ENCODE measurements around the gene FSTL1. TPM values are rescaled to one million over a fixed set of nuclear protein-coding genes. Genes with fewer than 3 reads are reported as not detected.

The FSTL1 gene
- total RNA-seq, 2 experiments from 2014 or later: 0.31 to 1.1 TPM

GRCh38 chr3:120457827-120458226 lies 7.0 kb upstream of the FSTL1 start:
- Mint-ChIP-seq H3K27ac (no peak overlapping the region), H3K36me3 (no peaks in the 10 kb centered on the region), H3K4me3 (no peak overlapping the region), H3K9me3 (peaks cover 3% of the 10 kb centered on the region), H3K4me1 (peaks cover 11% of the 10 kb centered on the region), H3K27me3 (peaks cover 18% of the 10 kb centered on the region)
- no peak for ATAC-seq (ENCODE audit: low read depth)
- POLR2A ChIA-PET: no interaction called here
- DNase-seq: no peak

GRCh38 chr3:120454076-120454689 lies 3.4 kb upstream of the FSTL1 start:
- no peak for DNase-seq
- Mint-ChIP-seq H3K27ac (no peak overlapping the region), H3K36me3 (no peaks in the 10 kb centered on the region), H3K27me3 (peaks cover 40% of the 10 kb centered on the region), H3K9me3 (peaks cover 3% of the 10 kb centered on the region), H3K4me1 (peaks cover 5% of the 10 kb centered on the region), H3K4me3 (no peak overlapping the region)
- POLR2A ChIA-PET: no interaction called here
- no peak for ATAC-seq (ENCODE audit: low read depth)

- no peak overlapping the region for H3K27ac Mint-ChIP-seq
- ATAC-seq (ENCODE audit: low read depth) (no peak), DNase-seq (no peak)
- H3K4me3 Mint-ChIP-seq: no peak overlapping the region
- H3K4me1 Mint-ChIP-seq: peaks cover 5% of the 10 kb centered on the region
- H3K27me3 Mint-ChIP-seq: peaks cover 44% of the 10 kb centered on the region
- peaks cover 3% of the 10 kb centered on the region for H3K9me3 Mint-ChIP-seq
- POLR2A ChIA-PET: no interaction called here
- H3K36me3 Mint-ChIP-seq: no peaks in the 10 kb centered on the region
Measured at GRCh38 chr3:120452816-120453215, 2.0 kb upstream of the FSTL1 start.

GRCh38 chr3:120451806-120452205 lies 1.0 kb upstream of the FSTL1 start:
- DNase-seq: no peak
- Mint-ChIP-seq H3K9me3 (peaks cover 3% of the 10 kb centered on the region), H3K27ac (no peak overlapping the region), H3K36me3 (no peaks in the 10 kb centered on the region), H3K4me3 (peak overlapping the region; percentile 70), H3K27me3 (peaks cover 52% of the 10 kb centered on the region), H3K4me1 (peaks cover 5% of the 10 kb centered on the region)
- POLR2A ChIA-PET: no interaction called here
- no peak for ATAC-seq (ENCODE audit: low read depth)

- H3K27ac Mint-ChIP-seq: no peak overlapping the region
- no peak for DNase-seq
- POLR2A ChIA-PET: no interaction called here
- H3K4me3 Mint-ChIP-seq: peak overlapping the region; percentile 70
- peaks cover 5% of the 10 kb centered on the region for H3K4me1 Mint-ChIP-seq
- peaks cover 3% of the 10 kb centered on the region for H3K9me3 Mint-ChIP-seq
- H3K36me3 Mint-ChIP-seq: no peaks in the 10 kb centered on the region
- peaks cover 55% of the 10 kb centered on the region for H3K27me3 Mint-ChIP-seq
- no peak for ATAC-seq (ENCODE audit: low read depth)
Measured at GRCh38 chr3:120451272-120451761, 525 bp upstream of the FSTL1 start.

GRCh38 chr3:120449701-120450599 lies 842 bp downstream of the FSTL1 start:
- H3K27ac Mint-ChIP-seq: no peak overlapping the region
- H3K27me3 Mint-ChIP-seq: peaks cover 63% of the 10 kb centered on the region
- peak overlapping the region; percentile 85 for H3K4me3 Mint-ChIP-seq
- peak; percentile 56 for ATAC-seq (ENCODE audit: low read depth)
- H3K9me3 Mint-ChIP-seq: peaks cover 3% of the 10 kb centered on the region
- no peaks in the 10 kb centered on the region for H3K36me3 Mint-ChIP-seq
- DNase-seq: no peak
- H3K4me1 Mint-ChIP-seq: peaks cover 5% of the 10 kb centered on the region
- POLR2A ChIA-PET: interaction anchor here (0.6 kb wide), 1 partner anchor 32 kb away, joined by 3 read pairs; no protein-coding TSS in a partner anchor

GRCh38 chr3:120449251-120449650 lies 1.5 kb downstream of the FSTL1 start:
- Mint-ChIP-seq H3K9me3 (peaks cover 3% of the 10 kb centered on the region), H3K36me3 (no peaks in the 10 kb centered on the region), H3K27ac (no peak overlapping the region), H3K4me3 (no peak overlapping the region), H3K4me1 (peaks cover 5% of the 10 kb centered on the region), H3K27me3 (peaks cover 64% of the 10 kb centered on the region)
- DNase-seq (no peak), ATAC-seq (ENCODE audit: low read depth) (no peak)
- POLR2A ChIA-PET: no interaction called here

- DNase-seq (no peak), ATAC-seq (ENCODE audit: low read depth) (no peak)
- Mint-ChIP-seq H3K27ac (no peak overlapping the region), H3K27me3 (peaks cover 63% of the 10 kb centered on the region), H3K4me1 (peaks cover 5% of the 10 kb centered on the region), H3K4me3 (no peak overlapping the region), H3K36me3 (no peaks in the 10 kb centered on the region), H3K9me3 (no peaks in the 10 kb centered on the region)
- POLR2A ChIA-PET: no interaction called here
Measured at GRCh38 chr3:120448756-120449155, 2.0 kb downstream of the FSTL1 start.

GRCh38 chr3:120446891-120447668 lies 3.7 kb downstream of the FSTL1 start:
- peaks cover 5% of the 10 kb centered on the region for H3K4me1 Mint-ChIP-seq
- H3K36me3 Mint-ChIP-seq: no peaks in the 10 kb centered on the region
- no peaks in the 10 kb centered on the region for H3K9me3 Mint-ChIP-seq
- ATAC-seq (ENCODE audit: low read depth) (no peak), DNase-seq (no peak)
- H3K27me3 Mint-ChIP-seq: peaks cover 52% of the 10 kb centered on the region
- no peak overlapping the region for H3K27ac Mint-ChIP-seq
- POLR2A ChIA-PET: no interaction called here
- no peak overlapping the region for H3K4me3 Mint-ChIP-seq

GRCh38 chr3:120445654-120446053 lies 5.1 kb downstream of the FSTL1 start:
- H3K4me1 Mint-ChIP-seq: peaks cover 5% of the 10 kb centered on the region
- POLR2A ChIA-PET: interaction anchor here (0.5 kb wide), 1 partner anchor 113 kb away, joined by 4 read pairs; no protein-coding TSS in a partner anchor
- H3K36me3 Mint-ChIP-seq: no peaks in the 10 kb centered on the region
- H3K27ac Mint-ChIP-seq: no peak overlapping the region
- ATAC-seq (ENCODE audit: low read depth) (no peak), DNase-seq (no peak)
- no peaks in the 10 kb centered on the region for H3K9me3 Mint-ChIP-seq
- peaks cover 49% of the 10 kb centered on the region for H3K27me3 Mint-ChIP-seq
- no peak overlapping the region for H3K4me3 Mint-ChIP-seq

- DNase-seq (no peak), ATAC-seq (ENCODE audit: low read depth) (no peak)
- Mint-ChIP-seq H3K36me3 (no peaks in the 10 kb centered on the region), H3K27me3 (peaks cover 33% of the 10 kb centered on the region), H3K9me3 (no peaks in the 10 kb centered on the region), H3K27ac (no peak overlapping the region), H3K4me1 (no peaks in the 10 kb centered on the region), H3K4me3 (no peak overlapping the region)
- POLR2A ChIA-PET: no interaction called here
Measured at GRCh38 chr3:120443626-120444123, 7.1 kb downstream of the FSTL1 start.

- Mint-ChIP-seq H3K4me1 (no peaks in the 10 kb centered on the region), H3K4me3 (no peak overlapping the region), H3K36me3 (no peaks in the 10 kb centered on the region), H3K27ac (no peak overlapping the region), H3K27me3 (peaks cover 30% of the 10 kb centered on the region), H3K9me3 (no peaks in the 10 kb centered on the region)
- DNase-seq: no peak
- no peak for ATAC-seq (ENCODE audit: low read depth)
- POLR2A ChIA-PET: no interaction called here
Measured at GRCh38 chr3:120442975-120443517, 7.7 kb downstream of the FSTL1 start.

- peaks cover 20% of the 10 kb centered on the region for H3K27me3 Mint-ChIP-seq
- no peaks in the 10 kb centered on the region for H3K9me3 Mint-ChIP-seq
- H3K4me3 Mint-ChIP-seq: no peak overlapping the region
- DNase-seq (no peak), ATAC-seq (ENCODE audit: low read depth) (no peak)
- H3K4me1 Mint-ChIP-seq: no peaks in the 10 kb centered on the region
- H3K36me3 Mint-ChIP-seq: no peaks in the 10 kb centered on the region
- no peak overlapping the region for H3K27ac Mint-ChIP-seq
- POLR2A ChIA-PET: no interaction called here
Measured at GRCh38 chr3:120441776-120442175, 9.0 kb downstream of the FSTL1 start.
